Left cardiac atrium (tissue), 4 donors: Measurements from ENCODE around the gene STARD9. TPM values are rescaled to one million over a fixed set of nuclear protein-coding genes. Genes with fewer than 3 reads are reported as not detected.
"Not testable (repeated sequence)": the region's sequence is repeated elsewhere in the genome, so short reads cannot be mapped to it uniquely, and the experiment has no call there.

ENCODE experiments used
- ATAC-seq, 2 donors: fragments of 200-7000 bp; cut with Tn5 transposase; one replicate each; pipeline ENCODE4 v1.9.1; 2020; ENCODE audit warnings: mild to moderate bottlenecking in 2 of 2, moderate library complexity in 2 of 2
- DNase-seq: peaks from one replicate; pipeline ENCODE4 v3.0.0-alpha.2; 2020
- intact Hi-C, 2 donors: fragments of 100-400 bp; cut with DNase I; formaldehyde crosslinking; loops; one replicate each; pipeline versions ENCODE4 v1.14.1 to v1.15.1; 2022 to 2023
- total RNA-seq, 2 donors: library from RNA; stranded (reverse); fragmentation: NEBNext Ultra II Directional; extraction: Animal tissue kit (Norgen Biotek cat#: 25700); gene quantifications; one replicate each; pipeline ENCODE4 v1.2.1, GENCODE V29; 2021
- donor health status: DM: no; HTN: yes; CAD: no.
- donor health status: DM: no; HTN: yes; CAD: no; lungs with severe emphysema.
- donor health status: DM: yes; HTN: yes; CAD: no.
- donor health status: Dilated cardiomyopathy.

STARD9 gene
- total RNA-seq, 2 donors from 2014 or later, result 7.1 to 10.9 TPM

DNA sequence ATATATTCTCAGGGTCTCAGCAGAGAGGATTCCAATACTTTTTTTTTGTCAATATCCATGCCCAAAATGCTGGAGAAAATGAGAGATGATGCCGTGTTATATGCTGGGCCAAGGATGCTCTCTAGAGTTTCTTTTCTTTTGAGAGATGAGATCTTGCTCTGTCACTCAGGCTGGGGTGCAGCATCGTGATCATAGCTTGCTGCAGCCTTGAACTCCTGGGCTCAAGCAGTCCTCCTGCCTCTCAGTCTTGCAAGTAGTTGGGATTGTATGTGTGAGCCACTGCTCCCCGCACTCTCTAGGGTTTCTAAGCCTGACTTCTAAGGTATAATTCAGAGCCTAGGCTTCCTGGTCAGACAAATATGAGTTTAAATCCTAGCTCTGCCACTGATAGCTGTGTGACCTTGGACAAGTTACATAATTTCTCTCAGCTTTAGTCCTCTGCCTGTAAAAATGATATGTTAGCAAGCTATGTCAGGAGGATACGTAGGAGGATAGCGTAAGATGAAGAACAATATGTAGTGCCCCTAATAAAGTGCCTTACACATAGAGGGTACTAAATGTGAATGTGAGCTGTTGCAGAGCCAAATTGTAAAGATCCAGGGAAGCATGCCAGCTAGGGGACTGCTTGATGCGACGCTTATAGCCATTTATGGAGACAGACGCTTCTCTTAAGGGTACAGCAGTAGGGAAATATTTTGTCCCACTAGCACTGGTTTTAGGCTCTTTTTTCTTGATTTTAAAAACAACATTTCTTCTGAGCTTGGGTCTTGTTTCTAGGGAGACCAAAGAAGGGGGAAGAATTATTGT is 7.4 kb downstream of the STARD9 start:
- ATAC-seq, result no peak
- intact Hi-C loops, result no loop called here
- no peak for DNase-seq

DNA sequence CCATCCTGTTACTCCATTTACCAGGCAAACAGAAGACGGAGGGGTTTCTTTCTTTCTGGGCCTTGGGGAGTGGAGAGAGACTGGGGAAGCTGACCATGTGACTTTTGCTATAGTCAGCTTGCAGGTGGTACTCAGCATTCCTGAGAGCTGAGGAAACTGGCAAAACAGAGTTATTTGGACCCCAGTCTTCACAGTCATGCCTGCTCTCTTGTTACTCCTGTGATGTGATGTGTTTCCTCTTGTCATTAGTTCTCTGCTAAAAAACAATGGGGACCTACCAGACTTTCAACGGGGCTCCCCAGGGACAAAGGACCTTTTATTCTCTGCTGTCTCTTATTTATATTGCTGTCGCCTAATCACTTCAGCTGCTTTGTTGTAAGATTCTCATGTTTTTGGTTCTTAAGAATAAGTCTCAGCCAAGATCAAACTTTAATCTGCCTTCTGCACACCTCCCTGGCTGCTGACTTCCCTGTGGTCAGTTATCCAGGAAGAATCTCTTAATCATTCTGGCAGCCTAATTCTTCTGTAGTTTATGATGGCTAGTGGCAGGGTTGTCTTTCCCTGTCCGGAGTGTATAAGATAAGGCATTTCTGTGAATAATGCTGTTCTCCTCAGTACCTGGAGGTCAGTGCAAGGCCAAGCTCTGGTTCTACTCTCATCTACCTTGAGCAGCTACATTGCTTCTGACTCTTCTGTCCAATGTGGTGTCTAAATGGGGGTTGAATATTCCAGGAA is 8.8 kb downstream of the STARD9 start:
- ATAC-seq (no peak), DNase-seq (no peak)
- intact Hi-C loops, result no loop called here

DNA sequence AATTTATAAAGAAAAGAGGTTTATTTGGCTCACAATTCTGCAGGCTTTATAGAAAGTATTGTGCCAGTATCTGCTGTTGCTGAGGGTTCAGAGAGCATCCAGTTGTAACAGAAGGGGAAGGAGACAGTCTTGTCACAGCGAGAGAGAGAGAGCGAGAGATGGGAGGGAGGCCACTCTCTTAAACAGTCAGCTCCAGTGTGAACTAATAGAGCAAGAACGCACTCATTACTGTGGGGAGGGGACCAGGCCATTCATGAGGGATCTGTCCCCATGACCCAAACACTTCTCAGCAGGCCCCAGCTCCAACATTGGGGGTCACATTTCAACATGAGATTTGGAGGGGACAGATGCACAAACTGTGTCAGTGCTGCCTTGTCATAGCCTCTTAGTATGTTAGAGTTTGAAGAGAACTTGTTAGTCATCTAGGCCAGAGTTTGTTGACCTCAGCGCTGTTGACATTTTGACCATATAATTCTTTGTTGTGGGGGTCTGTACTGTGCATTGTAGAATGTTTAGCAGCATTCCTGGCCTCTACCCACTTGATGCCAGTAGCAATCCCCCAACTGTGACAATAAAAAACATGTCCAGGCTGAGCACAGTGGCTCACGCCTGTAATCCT is 15.3 kb downstream of the STARD9 start:
- no peak for ATAC-seq
- no peak for DNase-seq
- intact Hi-C loops, result no loop called here

DNA sequence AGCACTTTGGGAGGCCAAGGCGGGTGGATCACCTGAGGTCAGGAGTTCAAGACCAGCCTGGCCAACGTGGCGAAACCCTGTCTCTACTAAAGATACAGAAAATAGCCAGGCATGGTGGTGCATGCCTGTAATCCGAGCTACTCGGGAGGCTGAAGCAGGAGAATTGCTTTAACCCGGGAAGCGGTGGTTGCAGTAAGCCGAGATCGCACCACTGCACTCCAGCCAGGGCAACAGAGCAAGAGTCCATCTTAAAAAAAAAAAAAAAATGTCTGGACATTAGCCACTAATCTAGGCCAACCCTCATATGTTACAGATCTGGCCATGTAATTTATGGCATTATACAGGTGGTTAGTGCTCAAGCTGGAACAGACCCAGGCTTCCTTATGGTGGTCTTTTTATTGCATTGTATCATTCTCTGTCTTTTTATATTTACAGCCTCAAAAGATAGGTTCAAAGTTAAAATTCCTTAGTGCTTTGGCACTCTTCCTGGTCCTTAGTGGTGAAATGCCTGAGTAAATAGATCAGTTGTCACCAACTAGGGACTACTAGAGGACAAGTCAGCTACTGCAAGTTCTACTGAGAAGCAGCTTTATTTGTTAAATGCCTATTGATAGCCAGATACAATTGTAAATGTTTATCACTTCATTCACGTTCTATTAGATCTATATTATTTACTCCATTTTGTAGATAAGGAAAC is 16.0 kb downstream of the STARD9 start:
- ATAC-seq, result peak in 1 of 2 donors; percentile 60

DNA sequence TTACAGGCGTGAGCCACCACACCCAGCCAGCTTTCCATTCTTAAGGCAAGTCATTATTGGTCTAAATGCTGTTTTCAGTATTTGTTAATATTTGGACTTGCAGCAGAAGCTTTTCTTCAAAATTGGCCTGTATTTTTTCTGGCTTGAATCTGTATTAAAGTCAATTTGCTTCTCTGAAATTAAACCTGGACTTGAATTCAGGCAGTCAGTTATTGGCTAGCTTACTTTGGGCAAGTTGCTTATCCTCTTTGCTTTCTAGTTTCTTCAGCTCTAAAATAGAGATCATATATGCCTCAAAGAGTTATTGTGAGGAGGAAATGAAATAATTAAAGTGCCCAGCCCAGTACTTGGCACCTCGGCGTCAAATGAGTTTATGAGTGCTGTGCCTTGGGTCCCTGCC is 17.3 kb downstream of the STARD9 start:
- intact Hi-C loops, result no loop called here
- ATAC-seq (no peak), DNase-seq (no peak)

More for the DNA sequence above, 16.0 kb downstream of the STARD9 start:
- no peak for DNase-seq
- intact Hi-C loops, result no loop called here

DNA sequence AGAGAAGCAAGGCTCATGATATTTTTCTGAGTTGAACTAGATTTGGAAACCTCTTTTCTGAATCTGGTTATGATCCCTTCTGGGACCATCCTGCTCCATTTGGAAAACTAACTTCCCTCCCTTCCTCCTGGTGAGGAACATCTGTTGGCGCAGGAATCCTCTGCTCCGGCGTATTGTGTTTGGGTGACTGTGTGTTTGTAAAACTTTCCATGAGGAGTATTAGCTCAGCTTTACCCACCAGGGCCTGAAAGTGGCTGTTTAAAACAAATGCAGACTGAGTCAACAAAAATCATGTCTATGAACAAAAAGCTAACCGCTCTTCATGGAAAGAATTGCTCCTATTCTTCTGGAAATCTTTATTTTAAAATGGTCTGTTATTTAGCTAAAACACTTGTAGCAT is 17.7 kb downstream of the STARD9 start:
- ATAC-seq, result peak; percentile 58 to 83
- peak; percentile 55 for DNase-seq
- intact Hi-C loops, result no loop called here

DNA sequence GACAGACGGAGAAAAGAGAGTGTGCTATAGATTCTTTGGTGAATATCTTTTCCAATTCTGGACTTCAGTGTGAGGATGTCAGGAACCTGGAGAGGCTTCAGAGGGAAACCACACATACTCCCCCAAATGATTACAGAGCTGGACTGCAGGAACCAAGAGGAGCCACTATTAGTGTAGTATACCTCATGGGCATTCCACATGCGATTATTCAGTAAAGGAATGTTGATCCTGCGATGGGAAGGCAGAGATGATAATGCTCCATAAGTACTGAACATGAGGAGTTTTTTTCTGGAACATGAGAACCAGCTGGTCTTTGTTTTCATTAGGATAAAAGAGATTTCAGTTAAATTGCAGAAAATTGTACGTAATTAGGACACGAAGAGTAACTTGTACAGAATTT is 18.7 kb downstream of the STARD9 start:
- DNase-seq (no peak), ATAC-seq (no peak)
- intact Hi-C loops, result no loop called here

DNA sequence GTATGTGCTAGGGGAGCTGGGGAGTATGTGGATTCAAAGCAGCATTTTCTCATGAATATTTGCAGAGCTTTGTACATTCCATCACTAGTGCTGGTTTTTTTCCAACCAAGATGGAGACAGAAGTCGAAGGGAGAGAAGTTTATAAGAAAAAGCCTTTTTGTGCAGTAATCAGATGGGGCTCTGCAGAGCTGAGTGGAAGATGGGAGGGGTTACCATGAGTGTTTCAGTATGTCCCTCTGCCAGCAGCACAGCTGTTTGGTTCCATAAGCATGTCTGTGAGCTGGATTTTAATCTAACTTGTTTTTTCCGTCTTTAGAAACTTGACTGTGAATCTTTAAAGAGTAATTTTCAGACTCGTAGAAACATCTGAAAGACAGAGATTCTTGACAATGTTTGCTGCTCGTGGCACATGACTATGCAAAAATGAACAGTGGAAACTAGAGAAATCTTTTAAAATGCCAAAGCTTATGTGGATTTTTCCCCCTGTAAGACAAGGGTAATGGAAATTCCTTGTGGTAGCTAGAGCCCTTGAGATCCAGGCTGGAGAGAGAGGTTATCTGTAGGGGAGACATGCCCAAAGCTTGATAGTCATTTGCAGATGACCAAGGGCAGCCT is 20.3 kb downstream of the STARD9 start:
- intact Hi-C loops, result no loop called here
- ATAC-seq (peak; percentile 48 to 68), DNase-seq (peak; percentile 43)

DNA sequence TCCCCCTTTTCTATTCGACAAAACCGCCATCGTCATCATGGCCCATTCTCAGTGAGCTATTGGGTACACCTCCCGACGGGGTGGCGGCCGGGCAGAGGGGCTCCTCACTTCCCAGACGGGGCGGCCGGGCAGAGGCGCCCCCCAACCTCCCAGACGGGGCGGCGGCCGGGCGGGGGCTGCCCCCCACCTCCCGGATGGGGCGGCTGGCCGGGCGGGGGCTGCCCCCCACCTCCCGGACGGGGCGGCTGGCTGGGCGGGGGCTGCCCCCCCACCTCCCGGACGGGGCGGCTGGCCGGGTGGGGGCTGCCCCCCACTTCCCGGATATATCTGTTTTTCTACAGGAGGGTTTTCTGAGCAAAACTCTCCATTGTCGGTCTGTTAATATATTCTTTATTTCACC is 25.9 kb downstream of the STARD9 start:
- ATAC-seq, intact Hi-C loops, DNase-seq: not testable (repeated sequence)

DNA sequence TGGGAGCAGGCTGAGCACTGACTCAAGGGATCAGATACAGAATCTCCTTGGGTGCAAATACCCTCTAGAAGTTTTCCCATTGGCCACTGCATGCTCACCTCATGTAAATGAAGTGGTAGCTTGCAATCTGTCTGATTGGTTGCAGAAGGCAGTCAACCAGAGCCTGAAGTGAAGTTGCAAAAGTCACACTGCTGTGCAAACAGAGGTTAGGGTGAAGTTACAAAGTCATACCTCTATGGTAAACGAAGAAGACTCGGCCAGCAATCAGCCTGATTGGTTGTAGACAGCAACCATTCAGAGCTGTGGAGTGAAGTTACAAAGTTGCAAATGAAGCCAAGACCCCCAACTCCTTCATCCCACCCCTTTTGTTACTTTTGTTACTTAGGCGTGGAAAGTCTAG is 27.1 kb downstream of the STARD9 start:
- intact Hi-C loops, result no loop called here
- ATAC-seq, result no peak

DNA sequence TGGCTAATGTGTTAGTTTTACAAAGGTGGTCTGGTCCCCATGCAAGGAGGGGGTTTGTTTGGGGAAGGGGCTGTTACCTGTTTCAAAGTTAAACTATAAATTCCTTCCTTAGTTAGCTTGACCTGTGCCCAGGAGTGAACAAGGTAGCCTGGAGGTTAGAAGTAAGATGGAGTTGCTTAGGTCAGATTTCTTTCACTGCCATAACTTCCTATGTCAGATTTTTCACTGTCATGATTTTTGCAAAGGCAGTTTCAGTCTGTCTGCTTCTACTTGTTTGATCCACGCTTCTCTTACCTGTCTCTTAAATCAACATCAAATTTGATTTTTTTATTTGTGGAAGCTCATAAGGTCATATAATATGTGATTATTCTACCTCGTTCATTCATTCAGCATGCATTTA is 28.6 kb downstream of the STARD9 start:
- DNase-seq (no peak), ATAC-seq (no peak)
- intact Hi-C loops, result no loop called here

More for the DNA sequence above, 27.1 kb downstream of the STARD9 start:
- DNase-seq, result no peak

DNA sequence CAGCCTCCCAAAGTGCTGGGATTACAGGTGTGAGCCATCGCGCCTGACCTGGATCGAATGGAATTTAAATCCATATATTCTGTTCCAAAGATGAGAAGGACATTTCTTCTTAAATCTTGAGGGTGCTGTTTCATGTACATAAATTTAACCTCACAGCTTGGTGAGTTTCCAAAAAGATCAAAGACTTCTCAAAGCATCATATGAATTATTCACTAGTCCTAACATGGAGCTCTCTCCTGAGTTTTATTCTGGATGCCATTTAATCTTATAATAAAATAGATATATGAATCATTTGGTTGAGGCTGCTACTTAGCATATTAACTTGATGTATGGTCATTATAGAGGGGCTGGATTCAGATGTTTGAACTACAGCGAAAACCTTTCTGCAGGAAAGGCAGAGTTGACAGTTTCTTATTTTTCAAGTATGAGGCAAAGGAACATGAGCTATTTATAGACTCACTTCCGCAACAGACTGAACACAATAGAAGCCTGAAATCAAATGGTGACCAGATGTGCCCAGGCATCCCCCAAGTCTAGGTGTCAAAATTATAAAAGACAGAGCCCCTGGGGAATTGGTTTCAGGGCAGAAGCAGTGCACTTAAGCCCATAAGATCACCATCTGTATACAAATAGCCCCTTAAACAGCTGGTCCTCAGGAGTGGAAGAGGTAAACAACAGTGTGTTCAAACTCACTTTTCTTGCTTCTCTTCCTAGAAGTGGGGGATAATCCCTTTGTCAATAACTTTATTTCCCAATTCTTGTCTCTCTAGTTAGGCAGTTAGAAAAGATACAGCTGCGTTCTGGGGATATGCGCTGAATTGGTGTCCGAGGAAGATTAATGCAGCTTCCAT is 29.7 kb downstream of the STARD9 start:
- ATAC-seq, result peak; percentile 56 to 62
- intact Hi-C loops, result no loop called here

DNA sequence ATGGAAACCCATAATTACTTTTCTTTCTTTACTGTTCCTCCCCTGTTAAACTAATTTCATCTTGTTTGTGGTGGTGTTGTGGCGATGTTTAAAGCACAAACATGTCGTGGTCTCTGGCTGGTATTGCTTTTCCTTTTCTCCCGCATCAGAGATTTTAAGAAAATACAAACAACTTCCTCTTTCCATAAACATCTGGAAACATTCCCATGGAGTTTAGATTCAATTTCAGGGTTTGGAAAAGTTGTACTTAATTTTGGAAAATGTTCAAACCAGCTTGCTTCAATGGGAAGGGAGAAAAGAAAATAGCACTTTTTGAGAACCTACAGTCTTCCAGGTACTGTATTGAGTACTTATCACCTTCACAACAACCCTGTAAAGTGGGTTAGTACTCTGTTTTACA is 30.4 kb downstream of the STARD9 start:
- ATAC-seq (no peak), DNase-seq (no peak)
- intact Hi-C loops, result no loop called here

More for the DNA sequence above, 29.7 kb downstream of the STARD9 start:
- no peak for DNase-seq

DNA sequence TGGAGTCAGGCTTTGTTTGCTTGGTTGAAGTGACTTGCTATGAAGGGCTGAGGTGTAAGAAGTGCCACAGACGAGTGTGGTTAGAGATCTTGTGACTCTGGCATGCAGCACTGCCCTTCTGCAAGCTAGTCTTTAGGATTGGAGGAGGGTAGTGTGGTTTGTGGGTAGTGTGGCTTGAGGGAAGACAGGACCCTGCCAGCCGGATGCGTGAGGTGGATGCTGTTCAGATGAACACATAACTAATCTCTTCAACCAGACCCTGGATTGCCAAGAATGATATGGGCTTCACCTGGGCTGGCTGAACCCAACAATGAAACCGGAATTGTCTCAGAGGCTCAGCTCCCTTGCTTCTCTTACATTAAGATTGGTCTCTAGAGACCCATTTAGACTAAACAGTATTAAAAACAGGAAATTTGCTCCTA is 32.7 kb downstream of the STARD9 start:
- DNase-seq (no peak), ATAC-seq (peak; percentile 42 to 51)
- intact Hi-C loops, result no loop called here

DNA sequence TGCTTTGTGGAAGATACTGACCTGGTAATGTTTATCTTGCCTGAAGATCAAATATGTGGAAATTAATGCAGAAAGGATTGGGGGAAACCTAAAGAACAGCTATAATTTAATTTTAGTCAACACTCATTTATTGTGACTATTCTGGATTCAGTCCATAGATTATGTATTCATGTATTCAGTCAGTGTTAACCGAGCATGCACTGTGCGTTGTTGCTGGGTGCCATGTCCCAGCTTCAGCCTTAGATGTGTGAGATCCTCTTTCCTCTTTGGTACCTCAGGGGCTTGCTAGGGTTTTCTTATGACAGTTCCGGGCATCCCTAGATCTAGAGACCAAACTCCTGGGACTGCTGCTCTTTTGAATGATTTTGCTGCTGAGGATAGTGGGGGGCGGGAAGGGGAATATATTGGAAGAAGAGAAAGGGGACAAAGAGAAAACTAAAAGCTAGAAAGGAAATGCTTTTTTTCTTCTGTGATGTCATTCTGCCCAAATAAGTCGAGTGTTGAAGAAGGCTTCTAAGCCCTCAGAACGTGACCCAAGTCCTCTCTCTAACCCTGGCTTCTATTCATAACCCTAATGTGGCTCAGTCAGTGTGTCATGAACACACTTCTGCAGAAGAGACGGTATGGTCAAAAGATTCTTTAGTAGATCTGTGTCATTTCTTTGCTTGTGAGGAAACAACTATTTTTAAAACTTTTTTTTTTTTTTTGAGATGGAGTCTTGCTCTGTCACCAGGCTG is 33.5 kb downstream of the STARD9 start:
- intact Hi-C loops, result no loop called here
- DNase-seq (no peak), ATAC-seq (no peak)

DNA sequence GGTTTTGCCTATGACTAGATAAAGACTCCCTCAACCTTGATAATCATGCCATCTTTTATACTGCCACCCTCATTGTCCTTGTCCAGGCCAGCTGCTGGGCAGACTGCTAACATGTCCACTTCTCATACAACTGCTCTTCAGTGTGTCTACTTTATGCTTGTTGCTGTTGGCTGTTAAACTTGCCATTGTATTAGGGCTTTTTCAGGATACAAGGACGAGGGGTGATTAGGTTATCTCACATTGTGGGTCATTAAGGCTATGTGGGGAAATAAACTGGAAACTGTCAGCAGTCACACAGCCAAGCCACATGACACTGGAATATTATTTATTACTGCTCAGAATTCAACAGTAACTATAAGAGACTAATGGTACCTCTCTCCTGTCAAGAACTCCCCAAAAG is 36.1 kb downstream of the STARD9 start:
- DNase-seq (no peak), ATAC-seq (no peak)
- intact Hi-C loops, result no loop called here

DNA sequence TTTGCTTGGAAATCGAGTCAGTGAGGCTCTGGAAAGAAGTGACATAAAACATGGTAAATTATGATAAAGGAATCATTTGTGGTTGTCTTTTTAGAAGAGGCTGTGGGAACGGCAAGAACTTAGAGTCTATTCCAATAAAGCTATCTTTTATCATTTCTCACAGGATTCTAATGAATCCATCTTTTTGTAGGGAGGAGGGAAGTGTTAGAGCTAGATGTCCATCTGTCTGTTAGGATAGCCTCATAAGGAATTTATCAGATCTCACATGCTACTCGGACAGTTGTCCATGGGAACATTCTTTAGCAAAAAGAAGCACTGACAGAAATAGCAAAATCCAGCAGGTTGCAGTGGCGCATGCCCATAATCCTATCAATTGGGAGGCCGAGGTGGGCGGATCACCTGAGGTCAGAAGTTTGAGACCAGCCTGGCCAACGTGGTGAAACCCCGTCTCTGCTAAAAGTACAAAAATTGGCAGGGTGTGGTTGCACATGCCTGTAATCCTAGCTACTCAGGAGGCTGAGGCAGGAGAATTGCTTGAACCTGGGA is 37.0 kb downstream of the STARD9 start:
- no peak for ATAC-seq
- DNase-seq, result no peak
- intact Hi-C loops, result no loop called here
